GM18909 (cell line): ENCODE measurements around the gene ORC6.
A peak's percentile ranks its signal among the peaks of the same experiment; 100 is the strongest.
"Not testable (repeated sequence)": the region's sequence is repeated elsewhere in the genome, so short reads cannot be mapped to it uniquely, and the experiment has no call there.

Experiments
- ATAC-seq: cut with Tn5 transposase; IDR thresholded peaks from one replicate; pipeline ENCODE4 v1.9.1; 2021; ENCODE audit warnings: mild to moderate bottlenecking; ENCODE audit not compliant: unreplicated experiment, poor library complexity

Gene ORC6

GRCh38 chr16:46689365-46690280, at the start of gene ORC6:
Gene ORC6 (plus strand): TSS chr16:46689659. CDS start chr16:46689706, 47 bp downstream.
- peak; percentile 75 for ATAC-seq

GRCh38 chr16:46648656-46649055, 40.8 kb upstream of the ORC6 start:
- no peak for ATAC-seq

GRCh38 chr16:46649588-46650253, 39.7 kb upstream of the ORC6 start:
- no peak for ATAC-seq

- ATAC-seq: no peak
Observed at GRCh38 chr16:46650254-46650623, 39.2 kb upstream of the ORC6 start.

GRCh38 chr16:46651305-46651704, 38.2 kb upstream of the ORC6 start:
- ATAC-seq: no peak

- ATAC-seq: peak; percentile 98
Observed at GRCh38 chr16:46658925-46659324, 30.5 kb upstream of the ORC6 start.

GRCh38 chr16:46662123-46662522, 27.3 kb upstream of the ORC6 start:
- no peak for ATAC-seq

GRCh38 chr16:46673320-46674013, 16.0 kb upstream of the ORC6 start:
- ATAC-seq: peak; percentile 77

GRCh38 chr16:46677943-46678342, 11.5 kb upstream of the ORC6 start:
- not testable (repeated sequence) for ATAC-seq

- not testable (repeated sequence) for ATAC-seq
Observed at GRCh38 chr16:46681867-46682266, 7.6 kb upstream of the ORC6 start.

GRCh38 chr16:46686815-46687473, 2.5 kb upstream of the ORC6 start:
- no peak for ATAC-seq

- no peak for ATAC-seq
Observed at GRCh38 chr16:46687486-46687885, 2.0 kb upstream of the ORC6 start.

GRCh38 chr16:46688101-46688653, 1.3 kb upstream of the ORC6 start:
- no peak for ATAC-seq

GRCh38 chr16:46688654-46689364, 650 bp upstream of the ORC6 start, which contains the start of gene VPS35:
Gene VPS35 (minus strand): TSS chr16:46689178. CDS start chr16:46689133, 45 bp downstream.
- peak; percentile 89 for ATAC-seq

- ATAC-seq: no peak
Observed at GRCh38 chr16:46690281-46691178, 1.1 kb downstream of the ORC6 start.

- ATAC-seq: no peak
Observed at GRCh38 chr16:46691726-46692125, 2.3 kb downstream of the ORC6 start.

GRCh38 chr16:46693598-46693997, 4.1 kb downstream of the ORC6 start:
- ATAC-seq: no peak

- ATAC-seq: no peak
Observed at GRCh38 chr16:46695937-46696336, 6.5 kb downstream of the ORC6 start.
